ENCODE data around the gene PCSK6. TPM values are rescaled to one million over a fixed set of nuclear protein-coding genes. Genes with fewer than 3 reads are reported as not detected.

The PCSK6 gene
- total and polyA plus RNA-seq, 2 of the 8 experiments (the other 6 are each of a cell fraction or from before 2014, with no cell fraction given), result 1.9 to 4.0 TPM

GRCh38 chr15:101500865-101501551, 11.5 kb upstream of the PCSK6 start (continued):
- no peak for TF ChIP-seq CHD7 (IDR thresholded peaks at IDR 0.05; ENCODE audit: insufficient replicate concordance, low read length)
- TF ChIP-seq CBX8 (IDR thresholded peaks at IDR 0.05; ENCODE audit: borderline replicate concordance, low read depth, low read length), result no peak
- no peak for TF ChIP-seq SP4 (IDR thresholded peaks at IDR 0.05; ENCODE audit: low read length)
- TF ChIP-seq CHD1 (IDR thresholded peaks at IDR 0.05; ENCODE audit: low read depth, low read length), result no peak
- no peak for TF ChIP-seq POLR2AphosphoS5 (IDR thresholded peaks at IDR 0.05; ENCODE audit: low read depth, low read length)
- no peak for TF ChIP-seq SAP30 (IDR thresholded peaks at IDR 0.05; ENCODE audit: insufficient read depth, insufficient replicate concordance, low read length)
- no peak for TF ChIP-seq TAF7 (optimal IDR thresholded peaks at IDR 0.05; ENCODE audit: borderline replicate concordance, low read depth, low read length)
- no peak for TF ChIP-seq E2F6 (IDR thresholded peaks at IDR 0.05)
- no peak for TF ChIP-seq SP1 (IDR thresholded peaks at IDR 0.05; ENCODE audit: low read depth, low read length)
- TF ChIP-seq PHF8 (conservative IDR thresholded peaks at IDR 0.05; ENCODE audit: low read depth, low read length), result no peak

All from H1 (cell line).